ENCODE measurements around the gene CAPN13.

CAPN13 gene

GRCh38 chr2:30681022-30681421 is 126.2 kb downstream of the CAPN13 start:
- H3K27ac ChIP-seq, result no peak overlapping the region
- DNase-seq, result no peak
- no peaks in the 10 kb centered on the region for H3K9me3 ChIP-seq
- intact Hi-C loops (cut with DNase I; ENCODE audit: low total_unique reads), result loop anchor here (10.0 kb wide), 1 partner anchor 176 kb away; no protein-coding TSS in a partner anchor
- H3K4me3 ChIP-seq, result no peak overlapping the region
- no peaks in the 10 kb centered on the region for H3K36me3 ChIP-seq
- H3K4me1 ChIP-seq, result peaks cover 0 to 5% (median 2%) of the 10 kb centered on the region in 4 donors
- TF ChIP-seq, protein P1, sequence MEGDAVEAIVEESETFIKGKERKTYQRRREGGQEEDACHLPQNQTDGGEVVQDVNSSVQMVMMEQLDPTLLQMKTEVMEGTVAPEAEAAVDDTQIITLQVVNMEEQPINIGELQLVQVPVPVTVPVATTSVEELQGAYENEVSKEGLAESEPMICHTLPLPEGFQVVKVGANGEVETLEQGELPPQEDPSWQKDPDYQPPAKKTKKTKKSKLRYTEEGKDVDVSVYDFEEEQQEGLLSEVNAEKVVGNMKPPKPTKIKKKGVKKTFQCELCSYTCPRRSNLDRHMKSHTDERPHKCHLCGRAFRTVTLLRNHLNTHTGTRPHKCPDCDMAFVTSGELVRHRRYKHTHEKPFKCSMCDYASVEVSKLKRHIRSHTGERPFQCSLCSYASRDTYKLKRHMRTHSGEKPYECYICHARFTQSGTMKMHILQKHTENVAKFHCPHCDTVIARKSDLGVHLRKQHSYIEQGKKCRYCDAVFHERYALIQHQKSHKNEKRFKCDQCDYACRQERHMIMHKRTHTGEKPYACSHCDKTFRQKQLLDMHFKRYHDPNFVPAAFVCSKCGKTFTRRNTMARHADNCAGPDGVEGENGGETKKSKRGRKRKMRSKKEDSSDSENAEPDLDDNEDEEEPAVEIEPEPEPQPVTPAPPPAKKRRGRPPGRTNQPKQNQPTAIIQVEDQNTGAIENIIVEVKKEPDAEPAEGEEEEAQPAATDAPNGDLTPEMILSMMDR (IDR thresholded peaks at IDR 0.05), result no peak
- no peaks in the 10 kb centered on the region for H3K27me3 ChIP-seq

DNA sequence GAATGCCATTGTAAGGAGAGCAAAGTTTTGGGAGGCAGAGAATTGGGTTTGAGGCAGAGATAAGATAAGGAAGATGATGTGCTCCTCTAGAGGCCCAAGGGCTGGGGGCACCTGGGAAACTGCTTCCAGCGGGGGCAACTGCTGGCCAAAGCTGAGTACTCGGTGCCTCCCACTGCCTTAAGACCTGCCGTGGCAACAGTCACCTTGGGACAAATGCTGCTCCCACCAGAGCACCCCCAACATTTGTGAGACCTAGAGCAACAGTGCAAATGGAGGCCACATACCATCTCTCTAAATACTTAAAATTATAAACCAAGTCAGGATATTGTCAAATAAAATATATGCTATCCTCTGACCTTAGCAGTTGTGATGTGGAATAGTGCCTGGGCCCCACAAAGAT is 127.1 kb downstream of the CAPN13 start:
- Histone ChIP-seq H3K27me3 (no peaks in the 10 kb centered on the region), H3K4me3 (no peak overlapping the region), H3K27ac (no peak overlapping the region), H3K9me3 (no peaks in the 10 kb centered on the region), H3K4me1 (no peaks in the 10 kb centered on the region), H3K36me3 (no peaks in the 10 kb centered on the region)
- no peak for DNase-seq
- TF ChIP-seq, protein P1 (IDR thresholded peaks at IDR 0.05), result no peak
- intact Hi-C loops (cut with DNase I; ENCODE audit: low total_unique reads), result loop anchor here (10.0 kb wide), 1 partner anchor 175 kb away; no protein-coding TSS in a partner anchor

DNA sequence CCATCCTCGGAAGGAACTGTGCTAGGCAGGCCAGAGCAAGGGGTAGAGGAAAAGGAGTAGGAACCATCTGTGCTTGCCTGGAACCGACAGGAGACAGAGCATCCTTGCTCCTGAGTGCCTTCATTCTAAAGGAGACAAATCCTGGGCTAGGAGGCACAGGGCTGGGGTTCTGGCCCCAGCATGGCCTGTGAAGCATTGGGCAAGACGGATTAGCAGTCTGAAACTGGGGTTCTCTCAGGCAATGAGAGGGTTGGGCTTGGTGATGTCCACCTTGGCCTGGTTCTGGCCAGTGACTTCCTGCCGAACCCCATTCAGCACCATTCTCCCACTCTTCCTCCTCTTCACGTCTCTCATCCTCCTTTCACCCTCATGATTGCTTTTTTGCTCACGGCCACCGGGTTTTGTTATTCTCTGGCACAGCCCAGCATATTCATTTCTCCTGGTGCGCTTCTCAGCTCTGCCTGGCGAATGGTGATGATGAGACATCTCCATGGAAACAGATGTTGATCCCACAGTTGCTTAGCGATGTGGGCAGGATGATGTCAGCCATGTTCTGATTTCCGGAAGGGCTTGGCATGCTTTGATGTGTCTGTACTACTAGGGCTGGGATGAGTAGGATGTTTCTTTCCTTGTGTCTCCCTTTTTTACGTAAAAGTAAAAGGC is 127.7 kb downstream of the CAPN13 start:
- TF ChIP-seq, protein P1 (IDR thresholded peaks at IDR 0.05), result no peak
- intact Hi-C loops (cut with DNase I; ENCODE audit: low total_unique reads), result loop anchor here (10.0 kb wide), 1 partner anchor 175 kb away; no protein-coding TSS in a partner anchor
- peak in 1 of 2 donors; percentile 54 for DNase-seq
- Histone ChIP-seq H3K27ac (no peak overlapping the region), H3K4me1 (no peaks in the 10 kb centered on the region), H3K4me3 (no peak overlapping the region), H3K27me3 (no peaks in the 10 kb centered on the region), H3K9me3 (no peaks in the 10 kb centered on the region), H3K36me3 (no peaks in the 10 kb centered on the region)

GRCh38 chr2:30678410-30679137 is 128.7 kb downstream of the CAPN13 start:
- no peak for DNase-seq
- Histone ChIP-seq H3K36me3 (no peaks in the 10 kb centered on the region), H3K9me3 (no peaks in the 10 kb centered on the region), H3K4me1 (no peaks in the 10 kb centered on the region), H3K27ac (no peak overlapping the region), H3K27me3 (no peaks in the 10 kb centered on the region), H3K4me3 (no peak overlapping the region)
- TF ChIP-seq, protein P1 (IDR thresholded peaks at IDR 0.05), result no peak
- intact Hi-C loops (cut with DNase I; ENCODE audit: low total_unique reads), result no loop called here

GRCh38 chr2:30677861-30678385 is 129.3 kb downstream of the CAPN13 start:
- no peak overlapping the region for H3K27ac ChIP-seq
- intact Hi-C loops (cut with DNase I; ENCODE audit: low total_unique reads), result no loop called here
- no peaks in the 10 kb centered on the region for H3K4me1 ChIP-seq
- no peaks in the 10 kb centered on the region for H3K36me3 ChIP-seq
- H3K9me3 ChIP-seq, result no peaks in the 10 kb centered on the region
- H3K4me3 ChIP-seq, result no peak overlapping the region
- H3K27me3 ChIP-seq, result no peaks in the 10 kb centered on the region
- TF ChIP-seq, protein P1 (IDR thresholded peaks at IDR 0.05), result no peak
- DNase-seq, result peak in 1 of 2 donors; percentile 32

Measured in tibial artery (tissue), 4 donors.